Measurements from ENCODE around the gene THY1.
A peak's percentile ranks its signal among the peaks of the same experiment; 100 is the strongest.
"Not testable (repeated sequence)": the region's sequence is repeated elsewhere in the genome, so short reads cannot be mapped to it uniquely, and the experiment has no call there.

Gene THY1

DNA sequence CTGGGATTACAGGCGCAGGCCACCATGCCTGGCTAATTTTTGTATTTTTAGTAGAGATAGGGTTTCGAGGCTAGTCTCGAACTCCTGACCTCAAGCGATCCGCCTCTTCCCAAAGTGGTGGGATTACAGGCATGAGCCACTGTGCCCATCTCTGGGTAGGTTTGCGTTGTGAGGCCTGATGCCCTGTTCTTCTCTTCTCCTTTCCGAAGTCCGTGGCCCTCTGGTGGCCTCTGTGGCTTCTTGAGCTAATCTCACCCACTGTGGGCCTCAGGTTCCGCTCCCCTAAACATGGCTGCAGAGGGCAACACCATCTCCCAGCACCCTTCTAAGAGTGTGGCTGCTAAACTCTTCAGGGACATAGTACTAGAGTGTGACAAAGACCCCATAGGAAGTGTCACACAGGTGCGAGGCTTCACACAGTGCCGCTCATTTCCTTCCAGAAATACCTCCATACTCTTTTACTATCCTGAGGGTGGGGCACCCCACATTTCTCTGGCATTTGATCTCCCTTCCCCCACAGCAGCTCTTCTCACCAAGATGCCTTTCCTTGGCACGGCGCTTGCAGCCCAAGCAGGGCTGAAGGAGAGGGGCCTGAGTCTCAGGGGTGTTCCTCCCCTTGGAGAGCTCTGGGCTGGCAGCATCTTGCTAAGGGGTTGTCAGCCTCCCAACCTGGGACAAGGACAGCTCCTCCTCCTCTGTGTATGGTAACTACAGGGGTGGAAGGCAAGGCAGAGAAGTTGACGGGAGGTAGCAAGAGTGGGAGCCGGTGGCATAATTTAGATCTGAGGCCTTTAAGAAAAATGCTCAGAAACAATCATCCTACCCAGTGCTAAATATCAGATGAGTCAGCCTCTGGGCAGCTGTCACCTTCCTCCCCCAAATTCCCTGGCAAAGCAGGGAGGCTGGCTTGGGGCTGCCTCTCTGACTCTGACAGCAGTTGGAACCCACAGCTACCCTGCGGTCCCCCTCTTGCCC, 6.1 kb downstream of the THY1 start:
- DNase-seq: no peak

- DNase-seq: no peak
These were observed 7.0 kb downstream of the THY1 start for GRCh38 chr11:119415966-119416365.

GRCh38 chr11:119415517-119415916, 7.5 kb downstream of the THY1 start:
- no peak for DNase-seq

DNA sequence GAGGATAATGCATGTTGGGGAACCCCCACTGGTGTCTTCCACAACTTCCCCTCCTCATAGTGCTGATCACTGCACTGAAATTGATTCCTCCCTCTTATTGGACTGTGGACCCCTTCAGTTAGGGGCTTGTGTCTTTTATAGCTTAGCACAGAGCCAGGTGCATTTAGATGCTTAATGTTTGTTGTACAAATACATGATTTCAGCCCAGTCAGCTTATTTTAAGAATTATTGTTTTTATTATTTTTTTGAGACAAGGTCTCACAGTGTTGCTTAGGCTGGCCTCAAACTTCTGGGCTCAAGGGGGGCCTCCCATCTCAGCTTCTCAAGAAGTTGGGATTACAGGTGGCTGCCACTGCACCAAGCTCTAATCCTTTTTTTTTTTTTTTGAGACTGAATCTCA, 8.2 kb downstream of the THY1 start:
- DNase-seq: no peak

DNA sequence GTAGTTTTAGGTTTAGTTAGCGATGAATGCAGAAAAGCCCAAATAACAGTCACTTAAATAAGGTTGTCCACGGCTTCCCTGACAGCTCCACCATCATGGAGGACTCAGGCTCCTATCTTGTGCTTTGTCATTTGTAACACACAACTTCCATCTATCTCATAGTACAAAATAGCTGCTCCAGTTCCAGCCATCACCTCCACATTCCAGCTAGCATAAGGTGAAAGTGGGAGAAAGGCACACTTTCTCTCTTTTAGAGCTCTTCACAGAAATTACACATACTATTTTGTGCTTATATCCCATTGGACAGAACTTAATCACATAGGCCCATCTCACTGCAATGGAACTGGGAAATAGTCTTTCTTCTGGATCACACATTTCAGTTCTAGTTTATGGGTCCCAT, 8.7 kb downstream of the THY1 start:
- no peak for DNase-seq

DNA sequence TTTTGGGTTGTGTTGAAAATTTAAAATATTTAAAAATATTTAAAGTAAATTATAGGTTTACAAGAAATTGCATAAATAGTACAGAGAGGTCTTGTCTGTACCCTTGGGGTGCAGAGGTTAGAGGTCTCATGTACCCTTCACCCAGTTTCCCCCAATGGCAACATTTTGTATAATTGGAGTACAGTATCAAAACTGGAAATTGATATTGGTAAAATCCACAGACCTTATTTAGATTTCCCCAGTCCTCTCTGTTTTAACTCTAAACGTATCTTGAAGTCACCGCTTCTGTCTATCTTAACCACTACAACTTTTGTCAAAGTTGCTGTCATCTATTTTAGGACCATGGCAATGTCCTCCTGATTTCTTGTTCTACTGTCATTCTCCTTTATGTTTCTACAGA, 10.9 kb downstream of the THY1 start:
- DNase-seq: no peak

DNA sequence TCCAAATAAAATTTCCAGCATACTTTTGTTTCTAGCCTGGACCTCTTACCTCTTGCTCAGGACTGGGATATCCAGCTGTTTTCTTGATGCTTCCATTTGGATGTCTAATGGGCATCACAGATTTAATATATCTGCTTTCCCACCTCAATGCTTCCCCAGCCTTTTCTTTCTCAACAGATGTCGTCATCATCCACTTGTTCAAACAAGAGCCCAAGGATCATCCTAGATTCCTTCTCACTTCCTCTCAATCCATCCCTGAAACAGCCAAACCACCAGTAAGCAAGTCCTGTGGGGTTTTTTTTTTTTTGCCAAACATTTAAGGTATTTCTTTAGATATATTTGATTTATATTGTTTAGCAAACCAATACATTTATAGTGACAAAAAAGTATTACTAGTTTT, 12.5 kb downstream of the THY1 start:
- DNase-seq: no peak

DNA sequence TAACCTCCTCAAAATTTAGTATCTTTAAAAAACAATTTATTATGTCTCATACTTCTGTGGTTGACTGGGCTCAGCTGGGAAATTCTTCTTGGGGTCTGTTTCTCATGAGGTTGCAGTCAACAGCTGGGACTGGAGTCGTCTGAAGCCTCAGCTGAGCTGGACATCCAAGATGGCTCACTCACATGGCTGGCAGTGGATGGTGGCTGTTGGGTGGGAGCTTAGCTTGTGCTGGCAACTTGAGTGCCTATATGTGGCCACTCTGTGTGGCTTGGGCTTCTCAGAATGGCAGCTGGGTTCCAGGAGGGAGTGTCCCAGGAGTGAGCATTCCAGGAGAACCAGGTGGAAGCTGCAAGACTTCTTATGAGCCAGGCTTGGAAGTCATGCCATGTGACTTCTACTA, 13.2 kb downstream of the THY1 start:
- no peak for DNase-seq

GRCh38 chr11:119406005-119406404, 17.0 kb downstream of the THY1 start:
- DNase-seq: no peak

- not testable (repeated sequence) for DNase-seq
These were observed 17.5 kb downstream of the THY1 start for GRCh38 chr11:119405448-119405847.

GRCh38 chr11:119404872-119405271, 18.1 kb downstream of the THY1 start:
- no peak for DNase-seq

DNA sequence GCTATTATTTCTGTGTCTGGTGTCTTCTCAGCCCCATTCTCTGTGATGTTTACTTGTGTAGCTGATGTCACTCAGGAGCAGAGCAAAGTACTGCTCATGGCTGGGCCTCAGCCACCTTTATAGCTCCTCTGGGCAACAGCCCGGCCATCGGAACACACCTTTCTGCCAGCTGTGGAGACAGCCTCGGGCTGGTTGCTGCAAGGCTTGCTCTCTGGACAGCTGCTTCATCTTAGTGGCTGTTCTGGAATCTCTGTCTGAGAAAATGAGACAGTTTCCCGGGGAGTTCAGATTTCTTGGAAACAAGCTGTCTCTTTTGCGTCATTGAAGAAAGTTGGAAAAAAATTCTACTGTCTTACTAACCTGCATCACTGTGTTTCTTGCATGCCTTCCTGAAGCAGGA, 20.0 kb downstream of the THY1 start:
- no peak for DNase-seq

DNA sequence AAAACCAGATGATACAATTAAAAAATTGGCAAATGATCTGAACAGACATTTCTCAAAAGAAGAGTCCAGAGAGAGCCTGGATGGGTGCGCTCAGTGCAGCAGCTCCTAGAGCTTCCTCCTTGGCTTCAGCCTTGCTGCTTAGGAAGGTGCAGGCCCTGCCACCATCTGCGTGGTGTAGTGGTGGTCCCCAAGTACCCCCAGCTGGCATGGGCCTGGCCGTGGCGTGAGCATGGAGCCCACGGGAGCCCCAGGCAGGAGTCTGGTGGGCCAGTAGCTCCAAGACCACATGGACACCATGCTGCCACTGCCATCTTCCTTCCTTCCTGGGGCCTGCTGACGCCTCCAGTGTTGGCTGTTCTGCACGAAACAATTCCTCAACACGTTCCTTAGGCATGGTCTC, 20.5 kb downstream of the THY1 start:
- no peak for DNase-seq

DNA sequence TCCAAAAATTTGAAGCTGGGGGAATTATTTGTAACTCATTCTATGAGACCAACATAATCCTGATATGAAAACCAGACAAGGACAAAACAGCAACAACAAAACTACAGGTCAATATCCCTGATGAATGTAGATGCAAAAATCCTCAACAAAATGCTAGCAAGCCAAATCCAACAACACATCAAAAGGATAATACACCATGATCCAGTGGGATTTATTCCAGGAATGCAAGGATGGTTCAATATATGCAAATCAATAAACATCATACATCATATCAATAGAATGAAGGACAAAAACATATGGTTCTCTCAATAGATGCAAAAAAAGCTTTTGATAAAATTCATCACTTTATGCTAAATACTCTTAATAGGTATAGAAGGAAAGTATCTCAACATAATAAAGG, 22.1 kb downstream of the THY1 start:
- no peak for DNase-seq

DNA sequence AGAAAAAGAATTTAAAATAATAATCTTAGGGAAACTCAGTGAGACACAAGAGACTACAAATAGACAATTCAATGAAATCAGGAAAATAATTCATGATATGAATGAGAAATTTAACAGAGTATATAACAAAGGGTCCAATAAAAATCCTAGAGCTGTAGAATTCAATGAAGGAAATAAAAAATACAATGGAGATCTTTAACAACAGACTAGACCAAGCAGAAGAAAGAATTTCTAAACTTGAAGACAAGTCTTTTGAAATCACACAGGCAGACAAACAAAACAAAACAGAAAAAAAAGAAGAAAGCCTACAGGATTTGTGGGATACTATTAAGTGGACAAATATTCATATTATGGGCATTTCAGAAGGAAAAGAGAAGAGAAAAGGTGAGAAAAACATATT, 25.2 kb downstream of the THY1 start:
- no peak for DNase-seq

DNA sequence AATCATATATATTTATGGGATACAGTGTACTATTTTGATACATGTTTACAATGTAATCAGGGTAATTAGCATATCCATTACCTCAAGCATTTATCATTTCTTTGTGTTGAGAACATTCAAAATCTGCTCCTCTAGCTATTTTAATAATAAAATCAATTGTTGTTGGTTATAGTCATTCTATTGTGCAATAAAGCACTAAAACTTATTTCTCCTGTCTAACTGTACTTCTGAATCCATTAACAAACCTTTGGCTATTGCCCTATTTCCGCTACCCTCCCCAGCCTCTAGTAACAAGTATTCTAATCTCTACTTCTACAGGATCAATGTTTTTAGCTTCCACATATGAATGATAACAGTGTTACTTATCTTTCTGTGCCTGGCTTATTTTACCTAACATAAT, 26.1 kb downstream of the THY1 start:
- DNase-seq: no peak

DNA sequence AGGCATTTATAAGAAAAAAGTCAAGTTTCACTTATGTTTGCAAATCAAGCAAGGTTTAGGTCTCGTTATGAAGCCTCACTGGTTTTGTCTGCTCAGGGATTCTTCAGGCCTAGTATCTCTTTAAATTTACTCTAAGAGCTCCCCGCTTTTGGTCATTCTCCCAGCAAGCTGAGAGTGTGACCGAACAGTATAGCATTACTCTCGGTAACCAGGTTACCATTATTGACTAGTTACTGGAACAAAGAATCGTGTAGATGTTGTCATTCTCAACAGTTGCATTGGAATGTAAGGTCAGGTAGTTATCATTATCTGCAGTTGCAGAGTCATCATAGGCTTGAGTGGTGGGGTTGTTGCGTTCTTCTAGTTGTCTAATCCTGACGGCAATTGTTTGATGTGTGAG, 31.7 kb downstream of the THY1 start:
- no peak for DNase-seq

DNA sequence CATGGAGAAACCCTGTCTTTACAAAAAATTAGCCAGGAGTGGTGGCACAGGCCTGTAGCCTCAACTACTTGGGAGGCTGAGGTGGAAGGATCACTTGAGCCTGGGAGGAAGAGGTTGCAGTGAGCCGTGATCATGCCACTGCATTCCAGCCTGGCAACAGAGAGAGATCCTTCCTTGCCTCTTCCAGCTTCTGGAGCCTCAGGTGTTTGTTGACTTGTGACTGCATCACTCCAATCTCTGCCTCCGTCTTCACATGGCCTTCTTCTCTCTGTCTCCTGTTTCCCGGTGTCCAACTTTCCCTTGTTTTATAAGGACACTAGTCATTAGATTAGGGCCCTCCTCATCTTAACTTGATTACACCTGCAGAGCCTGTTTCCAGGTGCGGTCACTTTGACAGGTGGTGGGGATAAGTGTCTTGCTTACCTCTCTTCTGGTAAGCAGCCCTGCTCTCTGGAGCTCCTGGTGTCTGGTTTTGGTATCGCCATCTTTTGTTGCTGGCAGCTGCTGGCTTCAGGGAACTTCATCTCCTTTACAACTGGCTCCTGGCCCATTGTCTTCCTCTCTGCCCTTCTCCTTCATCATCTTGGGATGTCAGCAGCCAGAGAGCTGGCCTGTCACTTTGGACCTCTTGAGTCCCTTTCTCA, 33.2 kb downstream of the THY1 start:
- DNase-seq: peak in 2 of 6 experiments; percentile 4 to 9

GRCh38 chr11:119388103-119388502, 34.9 kb downstream of the THY1 start:
- DNase-seq: no peak

GRCh38 chr11:119384332-119384731, 38.6 kb downstream of the THY1 start:
- no peak for DNase-seq

- DNase-seq: not testable (repeated sequence)
These were observed 40.5 kb downstream of the THY1 start for GRCh38 chr11:119382513-119382912.

DNA sequence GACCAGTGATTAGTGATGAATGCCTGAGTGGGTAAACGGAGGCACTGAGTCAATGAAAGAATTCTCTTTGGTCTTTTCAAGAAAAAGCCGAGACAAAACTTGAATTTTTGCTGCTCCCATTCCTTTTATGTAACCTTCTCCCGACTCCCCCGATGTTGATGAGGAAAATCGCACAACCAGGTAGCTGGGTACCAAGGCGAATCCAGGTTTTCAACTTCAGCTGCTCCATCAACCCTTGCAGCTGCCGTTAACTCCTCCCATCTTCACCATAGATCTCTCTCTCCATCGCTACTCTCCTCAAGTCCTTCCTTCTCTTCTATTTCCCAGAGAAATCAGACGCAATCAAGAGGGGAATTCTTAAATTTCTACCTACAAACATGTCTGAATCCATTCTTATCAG, 40.9 kb downstream of the THY1 start:
- DNase-seq: no peak

DNA sequence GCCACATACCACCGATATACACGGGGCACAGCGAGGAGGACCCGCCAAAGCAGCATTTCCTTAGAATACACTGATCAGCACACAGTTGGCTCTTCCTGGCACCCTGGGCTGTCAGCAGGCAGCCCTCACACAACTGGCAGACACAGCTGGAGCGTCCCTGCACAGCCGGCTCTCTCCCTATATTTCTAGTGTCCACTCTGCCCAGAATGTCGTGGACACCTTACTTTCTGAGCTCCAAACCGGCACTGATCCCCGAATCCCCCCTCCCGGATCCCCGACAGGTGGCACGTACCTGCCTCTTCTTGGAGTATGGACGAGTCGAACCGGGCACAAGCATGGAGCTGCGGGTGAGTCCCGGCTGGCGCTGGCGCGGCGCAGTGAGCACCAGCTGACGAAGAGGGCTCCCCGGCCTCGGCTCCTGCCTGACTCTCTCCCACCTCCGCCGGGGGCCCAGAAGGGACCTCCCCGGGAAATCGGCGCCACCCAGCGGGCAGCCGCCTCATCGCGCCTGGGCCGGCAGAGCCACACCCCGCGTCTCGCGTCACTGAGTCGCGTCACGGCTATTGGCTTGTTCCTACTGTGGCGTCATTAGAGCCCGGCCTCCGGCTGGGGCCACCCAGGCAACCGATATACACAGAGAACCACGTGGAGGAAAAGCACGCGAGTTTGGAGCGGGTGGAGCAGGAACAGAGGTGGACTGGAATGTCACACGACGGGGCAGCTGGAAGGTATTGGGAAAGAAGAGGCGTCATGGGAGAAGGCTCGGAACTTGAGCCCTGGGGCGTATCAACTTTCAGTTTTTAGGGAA, 41.6 kb downstream of the THY1 start, which contains the start of gene USP2:
USP2 (minus strand) TSS at position 510 of the 808 bp plus-strand sequence. CDS start 8,210 bp downstream, outside the sequence.
- DNase-seq: peak; percentile 94 to 97 (median 96)

All from stimulated activated naive CD4-positive, alpha-beta T cell (primary cell).